A549 (cell line): Measurements from ENCODE around the gene SYNE2. TPM values are rescaled to one million over a fixed set of nuclear protein-coding genes. Genes with fewer than 3 reads are reported as not detected.

ENCODE experiments used
- ATAC-seq, 2 experiments: fragments of 200-7000 bp in 1 of 2; fragments of >200 bp in 1 of 2; cut with Nextera tagmentation in 1 of 2; cut with Tn5 transposase in 1 of 2; 3 replicates each; pipeline versions ENCODE4 v1.8.0 to v1.9.1; 2018 to 2020; ENCODE audit warnings: mild to moderate bottlenecking in 1 of 2, moderate library complexity in 1 of 2
- CTCF ChIA-PET: fragments of 300-600 bp; sonication (Branson Sonifier 250); formaldehyde crosslinking; extraction: SDS; loops from one replicate; lab custom pipeline; 2021; ENCODE audit warnings: antibody characterized with exemption, inconsistent platforms; lab: Yijun Ruan, JAX
- POLR2A ChIA-PET: fragments of 350-600 bp; formaldehyde crosslinking; extraction: SDS; loops from one replicate; lab custom pipeline; 2021; ENCODE audit warnings: antibody characterized with exemption, inconsistent platforms; lab: Yijun Ruan, JAX
- DNase-seq, 2 experiments: peaks; one replicate each; pipeline versions ENCODE4 v3.0.0 to v3.0.0-alpha.2; 2011 to 2016; ENCODE audit warnings: low read depth in 1 of 2, low spot score in 1 of 2
- FAIRE-seq: peaks from 2 replicates; lab custom pipeline; 2011; peaks lifted over from hg19 to GRCh38; lab: Jason Lieb, UNC
- H3K27ac ChIP-seq, 2 experiments: fragments of >200 bp; sonication (Bioruptor Twin); formaldehyde crosslinking; 3 replicates each; pipeline ENCODE4 v1.5.1; 2016 to 2017
- H3K4me1 ChIP-seq: fragments of >200 bp; sonication (Bioruptor Twin); formaldehyde crosslinking; 3 replicates; pipeline ENCODE4 v1.6.1; 2016
- H3K4me2 ChIP-seq: fragments of >200 bp; sonication (Bioruptor Twin); formaldehyde crosslinking; 3 replicates; pipeline ENCODE4 v1.6.1; 2016
- H3K4me3 ChIP-seq: fragments of >200 bp; sonication (Bioruptor Twin); formaldehyde crosslinking; 3 replicates; pipeline ENCODE4 v1.5.1; 2016
- H3K9me3 ChIP-seq: fragments of >200 bp; sonication (Bioruptor Twin); formaldehyde crosslinking; 3 replicates; pipeline ENCODE4 v1.6.1; 2016
- CBX2 ChIP-seq: fragments of 200-600 bp; sonication (generic); IDR thresholded peaks from 2 replicates; pipeline ENCODE4 v1.6.1; 2016; ENCODE audit warnings: low read depth, mild to moderate bottlenecking, borderline replicate concordance
- CBX8 ChIP-seq: fragments of 200-600 bp; sonication (generic); IDR thresholded peaks from 2 replicates; pipeline ENCODE4 v1.6.1; 2016
- CEBPB ChIP-seq, 2 experiments: fragments of >200 bp in 1 of 2; sonication (Bioruptor Twin) in 1 of 2; formaldehyde crosslinking in 1 of 2; IDR thresholded peaks; 2 replicates each; pipeline ENCODE4 v1.6.1; 2012 to 2016
- ESRRA ChIP-seq: fragments of 150-350 bp; IDR thresholded peaks from 2 replicates; pipeline ENCODE4 v1.6.1; 2014; ENCODE audit warnings: mild to moderate bottlenecking, low read length, borderline replicate concordance
- FOSB ChIP-seq: fragments of 250-450 bp; sonication (Bioruptor Pico); IDR thresholded peaks from 2 replicates; pipeline ENCODE4 v1.5.0; 2020; ENCODE audit warnings: mild to moderate bottlenecking, moderate library complexity
- FOXS1 ChIP-seq: fragments of 250-450 bp; sonication (Bioruptor Pico); IDR thresholded peaks from 2 replicates; pipeline ENCODE4 v1.5.0; 2020; ENCODE audit warnings: mild to moderate bottlenecking, moderate library complexity
- GATA3 ChIP-seq: IDR thresholded peaks from 2 replicates; pipeline ENCODE4 v1.6.1; 2012; ENCODE audit warnings: borderline replicate concordance
- MAFK ChIP-seq: fragments of 450-650 bp; IDR thresholded peaks from 2 replicates; pipeline ENCODE4 v1.6.1; 2014; ENCODE audit not compliant: partially characterized antibody
- MAZ ChIP-seq: fragments of 150-350 bp; IDR thresholded peaks from 2 replicates; pipeline ENCODE4 v1.6.1; 2014; ENCODE audit warnings: antibody characterized with exemption, low read depth, low read length, borderline replicate concordance
- NFE2L2 ChIP-seq: fragments of 150-350 bp; conservative IDR thresholded peaks from 2 replicates; pipeline ENCODE4 v1.6.1; 2014; ENCODE audit warnings: low read length
- NPAS2 ChIP-seq: fragments of 250-450 bp; sonication (Bioruptor Pico); IDR thresholded peaks from 2 replicates; pipeline ENCODE4 v1.8.0; 2022; ENCODE audit warnings: mild to moderate bottlenecking, moderate library complexity, borderline replicate concordance
- POLR2A ChIP-seq: IDR thresholded peaks from 2 replicates; pipeline ENCODE4 v1.6.1; 2012; ENCODE audit warnings: mild to moderate bottlenecking, low read length
- POLR2AphosphoS2 ChIP-seq: conservative IDR thresholded peaks from 2 replicates; pipeline ENCODE4 v1.6.1; 2012; ENCODE audit warnings: low read length, improper control_type of control experiment, inconsistent platforms
- RARB ChIP-seq: fragments of 250-450 bp; sonication (Bioruptor Pico); IDR thresholded peaks from 2 replicates; pipeline ENCODE4 v1.8.0; 2021; ENCODE audit warnings: mild to moderate bottlenecking, moderate library complexity
- RNF2 ChIP-seq: fragments of 200-600 bp; sonication (generic); IDR thresholded peaks from 2 replicates; pipeline ENCODE4 v1.6.1; 2016; ENCODE audit warnings: low read depth, mild to moderate bottlenecking, antibody characterized with exemption, moderate library complexity, borderline replicate concordance
- SREBF2 ChIP-seq: fragments of 450-650 bp; IDR thresholded peaks from 2 replicates; pipeline ENCODE4 v1.6.1; 2014; ENCODE audit warnings: mild to moderate bottlenecking, moderate library complexity
- TFCP2L1 ChIP-seq: fragments of 250-450 bp; sonication (Bioruptor Pico); IDR thresholded peaks from 2 replicates; pipeline ENCODE4 v1.5.0; 2021; ENCODE audit warnings: mild to moderate bottlenecking
- TP53 ChIP-seq: fragments of 250-450 bp; sonication (Bioruptor Pico); IDR thresholded peaks from 2 replicates; pipeline ENCODE4 v1.5.0; 2021; ENCODE audit warnings: mild to moderate bottlenecking, moderate library complexity
- ZFP36 ChIP-seq: fragments of 450-650 bp; IDR thresholded peaks from 2 replicates; pipeline ENCODE4 v1.6.1; 2014; ENCODE audit warnings: borderline replicate concordance; ENCODE audit not compliant: partially characterized antibody
- ZNF302 ChIP-seq: fragments of 250-450 bp; sonication (Bioruptor Pico); IDR thresholded peaks from 2 replicates; pipeline ENCODE4 v1.9.0; 2021; ENCODE audit warnings: inconsistent platforms, mild to moderate bottlenecking, moderate library complexity
- WGBS: methylation state at CpG from one replicate; pipeline ENCODE4 v1.1.6; 2017; ENCODE audit errors: missing lambda C conversion rate; 5-methylcytosine and 5-hydroxymethylcytosine counted together
- polyA plus RNA-seq, 4 experiments: library from polyadenylated mRNA; depleted of rRNA in 3 of 4; stranded (reverse); fragments of >200 nt; fragmentation: RNase III in 1 of 4; extraction: RNeasy Plus Mini Kit Qiagen cat#74134 plus additional on column Dnase treatment in 1 of 4; gene quantifications; 2 replicates in 3 of 4; 3 replicates in 1 of 4; pipeline ENCODE4 v1.2.3, GENCODE V29; 2011 to 2017
- TF ChIP-seq, protein P1 (sequence below): fragments of 450-650 bp; IDR thresholded peaks from 2 replicates; pipeline ENCODE4 v1.6.1; 2014; ENCODE audit warnings: antibody characterized with exemption
- TF ChIP-seq, protein P2 (sequence below): fragments of 250-450 bp; sonication (Bioruptor Pico); IDR thresholded peaks from 2 replicates; pipeline ENCODE4 v1.5.0; 2020; ENCODE audit warnings: low read depth, mild to moderate bottlenecking, moderate library complexity
- TF ChIP-seq, protein P3 (sequence below): fragments of 150-350 bp; IDR thresholded peaks from 2 replicates; pipeline ENCODE4 v1.6.1; 2014; ENCODE audit warnings: low read depth, mild to moderate bottlenecking, low read length
- TF ChIP-seq, protein P4 (sequence below): fragments of 200-600 bp; sonication (generic); IDR thresholded peaks from 2 replicates; pipeline ENCODE4 v1.6.1; 2016; ENCODE audit warnings: antibody characterized with exemption, mild to moderate bottlenecking, moderate library complexity
- TF ChIP-seq, protein P5 (sequence below): fragments of >200 bp; sonication (Bioruptor Twin); formaldehyde crosslinking; IDR thresholded peaks from 2 replicates; pipeline ENCODE4 v1.6.1; 2016

Gene SYNE2
- polyA plus RNA-seq, 2 of the 4 experiments (the other 2 are of a cell fraction), result 3.4 to 11.3 TPM

DNA sequence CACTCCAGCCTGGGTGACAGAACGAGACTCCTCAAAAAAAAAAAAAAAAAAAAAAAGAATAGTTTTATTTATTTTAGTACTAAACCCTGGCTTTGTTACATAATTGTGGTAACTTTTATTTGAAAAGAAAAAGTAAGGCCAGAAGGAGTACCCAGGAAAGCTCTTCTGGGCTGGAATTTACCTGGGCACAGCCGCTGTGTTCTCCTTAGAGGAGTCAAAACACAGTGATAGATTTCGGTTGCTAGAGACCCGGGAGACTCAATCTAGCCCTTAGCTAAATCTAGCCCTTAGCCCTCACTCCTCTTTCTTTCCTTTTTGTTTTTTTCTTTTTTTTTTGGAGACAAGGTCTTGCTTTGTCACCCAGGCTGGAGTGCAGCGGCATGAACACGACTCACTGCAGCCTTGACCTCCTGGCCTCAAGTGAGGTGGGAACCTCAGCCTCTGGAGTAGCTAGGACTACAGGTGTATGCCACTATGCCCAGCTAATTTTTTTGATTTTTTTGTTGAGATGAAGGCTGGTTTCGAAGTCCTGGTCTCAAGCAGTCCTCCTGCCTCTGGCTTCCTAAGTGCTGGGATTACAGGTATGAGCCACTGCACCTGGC is 49.7 kb downstream of the SYNE2 start:
- Histone ChIP-seq H3K4me2 (no peak overlapping the region), H3K4me3 (no peak overlapping the region), H3K9me3 (no peaks in the 10 kb centered on the region), H3K4me1 (peaks cover under 1% of the 10 kb centered on the region; the same call in 2 of the 3 replicates), H3K27ac (no peak overlapping the region)
- POLR2A ChIA-PET, result interaction anchor here (0.7 kb wide), 1 partner anchor 179 kb away, joined by 3 read pairs; no protein-coding TSS in a partner anchor
- ATAC-seq, result no peak
- no peak for FAIRE-seq
- DNase-seq, result no peak
- WGBS, result 85% methylated on average over 7 of the region's 7 CpGs
- CTCF ChIA-PET, result interaction anchor here (0.6 to 1.4 kb wide), 6 partner anchors 9 to 220 kb away, joined by 3 to 4 read pairs (median 3); no protein-coding TSS in a partner anchor
- TF ChIP-seq, protein P1, sequence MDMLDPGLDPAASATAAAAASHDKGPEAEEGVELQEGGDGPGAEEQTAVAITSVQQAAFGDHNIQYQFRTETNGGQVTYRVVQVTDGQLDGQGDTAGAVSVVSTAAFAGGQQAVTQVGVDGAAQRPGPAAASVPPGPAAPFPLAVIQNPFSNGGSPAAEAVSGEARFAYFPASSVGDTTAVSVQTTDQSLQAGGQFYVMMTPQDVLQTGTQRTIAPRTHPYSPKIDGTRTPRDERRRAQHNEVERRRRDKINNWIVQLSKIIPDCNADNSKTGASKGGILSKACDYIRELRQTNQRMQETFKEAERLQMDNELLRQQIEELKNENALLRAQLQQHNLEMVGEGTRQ, result no peak
- TF ChIP-seq, protein P2, sequence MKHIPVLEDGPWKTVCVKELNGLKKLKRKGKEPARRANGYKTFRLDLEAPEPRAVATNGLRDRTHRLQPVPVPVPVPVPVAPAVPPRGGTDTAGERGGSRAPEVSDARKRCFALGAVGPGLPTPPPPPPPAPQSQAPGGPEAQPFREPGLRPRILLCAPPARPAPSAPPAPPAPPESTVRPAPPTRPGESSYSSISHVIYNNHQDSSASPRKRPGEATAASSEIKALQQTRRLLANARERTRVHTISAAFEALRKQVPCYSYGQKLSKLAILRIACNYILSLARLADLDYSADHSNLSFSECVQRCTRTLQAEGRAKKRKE (CRISPR knock-in tag), result no peak
- TF ChIP-seq MAZ (no peak), CEBPB (IDR thresholded peaks at IDR 0.05) (no peak), NFE2L2 (no peak), GATA3 (no peak), RNF2 (no peak), MAFK (no peak), TP53 (CRISPR knock-in tag) (no peak), POLR2A (no peak), ZNF302 (CRISPR knock-in tag) (no peak), POLR2AphosphoS2 (no peak), CBX8 (no peak), RARB (CRISPR knock-in tag) (no peak), ZFP36 (no peak), CBX2 (no peak), FOXS1 (CRISPR knock-in tag) (no peak)
- TF ChIP-seq, protein P3, sequence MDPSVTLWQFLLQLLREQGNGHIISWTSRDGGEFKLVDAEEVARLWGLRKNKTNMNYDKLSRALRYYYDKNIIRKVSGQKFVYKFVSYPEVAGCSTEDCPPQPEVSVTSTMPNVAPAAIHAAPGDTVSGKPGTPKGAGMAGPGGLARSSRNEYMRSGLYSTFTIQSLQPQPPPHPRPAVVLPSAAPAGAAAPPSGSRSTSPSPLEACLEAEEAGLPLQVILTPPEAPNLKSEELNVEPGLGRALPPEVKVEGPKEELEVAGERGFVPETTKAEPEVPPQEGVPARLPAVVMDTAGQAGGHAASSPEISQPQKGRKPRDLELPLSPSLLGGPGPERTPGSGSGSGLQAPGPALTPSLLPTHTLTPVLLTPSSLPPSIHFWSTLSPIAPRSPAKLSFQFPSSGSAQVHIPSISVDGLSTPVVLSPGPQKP, result no peak
- TF ChIP-seq, protein P4, sequence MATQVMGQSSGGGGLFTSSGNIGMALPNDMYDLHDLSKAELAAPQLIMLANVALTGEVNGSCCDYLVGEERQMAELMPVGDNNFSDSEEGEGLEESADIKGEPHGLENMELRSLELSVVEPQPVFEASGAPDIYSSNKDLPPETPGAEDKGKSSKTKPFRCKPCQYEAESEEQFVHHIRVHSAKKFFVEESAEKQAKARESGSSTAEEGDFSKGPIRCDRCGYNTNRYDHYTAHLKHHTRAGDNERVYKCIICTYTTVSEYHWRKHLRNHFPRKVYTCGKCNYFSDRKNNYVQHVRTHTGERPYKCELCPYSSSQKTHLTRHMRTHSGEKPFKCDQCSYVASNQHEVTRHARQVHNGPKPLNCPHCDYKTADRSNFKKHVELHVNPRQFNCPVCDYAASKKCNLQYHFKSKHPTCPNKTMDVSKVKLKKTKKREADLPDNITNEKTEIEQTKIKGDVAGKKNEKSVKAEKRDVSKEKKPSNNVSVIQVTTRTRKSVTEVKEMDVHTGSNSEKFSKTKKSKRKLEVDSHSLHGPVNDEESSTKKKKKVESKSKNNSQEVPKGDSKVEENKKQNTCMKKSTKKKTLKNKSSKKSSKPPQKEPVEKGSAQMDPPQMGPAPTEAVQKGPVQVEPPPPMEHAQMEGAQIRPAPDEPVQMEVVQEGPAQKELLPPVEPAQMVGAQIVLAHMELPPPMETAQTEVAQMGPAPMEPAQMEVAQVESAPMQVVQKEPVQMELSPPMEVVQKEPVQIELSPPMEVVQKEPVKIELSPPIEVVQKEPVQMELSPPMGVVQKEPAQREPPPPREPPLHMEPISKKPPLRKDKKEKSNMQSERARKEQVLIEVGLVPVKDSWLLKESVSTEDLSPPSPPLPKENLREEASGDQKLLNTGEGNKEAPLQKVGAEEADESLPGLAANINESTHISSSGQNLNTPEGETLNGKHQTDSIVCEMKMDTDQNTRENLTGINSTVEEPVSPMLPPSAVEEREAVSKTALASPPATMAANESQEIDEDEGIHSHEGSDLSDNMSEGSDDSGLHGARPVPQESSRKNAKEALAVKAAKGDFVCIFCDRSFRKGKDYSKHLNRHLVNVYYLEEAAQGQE, result no peak
- TF ChIP-seq, protein P5, sequence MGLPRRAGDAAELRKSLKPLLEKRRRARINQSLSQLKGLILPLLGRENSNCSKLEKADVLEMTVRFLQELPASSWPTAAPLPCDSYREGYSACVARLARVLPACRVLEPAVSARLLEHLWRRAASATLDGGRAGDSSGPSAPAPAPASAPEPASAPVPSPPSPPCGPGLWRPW, result no peak

DNA sequence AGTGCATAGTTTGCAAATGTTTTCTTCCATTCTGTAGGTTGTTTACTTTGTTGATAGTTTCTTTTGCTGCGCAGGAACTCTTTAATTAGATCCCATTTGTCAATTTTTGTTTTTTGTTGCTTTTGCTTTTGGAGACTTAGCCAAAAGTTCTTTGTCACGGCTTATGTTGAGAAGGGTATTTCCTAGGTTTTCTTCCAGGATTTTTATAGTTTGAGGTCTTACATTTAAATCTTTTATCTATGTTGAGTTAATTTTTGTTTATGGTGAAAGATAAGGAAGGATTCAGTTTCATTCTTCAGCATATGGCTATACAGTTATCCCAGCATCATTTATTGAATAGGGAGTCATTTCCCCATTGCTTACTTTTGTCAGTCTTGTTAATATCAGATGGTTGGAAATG is 51.9 kb downstream of the SYNE2 start:
- Histone ChIP-seq H3K9me3 (no peaks in the 10 kb centered on the region), H3K4me3 (no peak overlapping the region), H3K27ac (no peak overlapping the region), H3K4me1 (peaks cover 10% of the 10 kb centered on the region; the same call in 2 of the 3 replicates), H3K4me2 (no peak overlapping the region)
- 90% methylated on average over 2 of the region's 2 CpGs for WGBS
- no peak for TF ChIP-seq TFCP2L1 (CRISPR knock-in tag)
- no peak for TF ChIP-seq SREBF2
- TF ChIP-seq NPAS2 (CRISPR knock-in tag), result no peak
- TF ChIP-seq FOSB (CRISPR knock-in tag), result no peak
- TF ChIP-seq ESRRA, result no peak
- ATAC-seq, result no peak
- ChIA-PET CTCF (no interaction called here), POLR2A (no interaction called here)
- no peak for FAIRE-seq
- DNase-seq, result no peak
